Measurements from ENCODE around the gene CNKSR1.

Gene CNKSR1

GRCh38 chr1:26234644-26235370 is 57.5 kb downstream of the CNKSR1 start:
- peak; percentile 19 for DNase-seq

DNA sequence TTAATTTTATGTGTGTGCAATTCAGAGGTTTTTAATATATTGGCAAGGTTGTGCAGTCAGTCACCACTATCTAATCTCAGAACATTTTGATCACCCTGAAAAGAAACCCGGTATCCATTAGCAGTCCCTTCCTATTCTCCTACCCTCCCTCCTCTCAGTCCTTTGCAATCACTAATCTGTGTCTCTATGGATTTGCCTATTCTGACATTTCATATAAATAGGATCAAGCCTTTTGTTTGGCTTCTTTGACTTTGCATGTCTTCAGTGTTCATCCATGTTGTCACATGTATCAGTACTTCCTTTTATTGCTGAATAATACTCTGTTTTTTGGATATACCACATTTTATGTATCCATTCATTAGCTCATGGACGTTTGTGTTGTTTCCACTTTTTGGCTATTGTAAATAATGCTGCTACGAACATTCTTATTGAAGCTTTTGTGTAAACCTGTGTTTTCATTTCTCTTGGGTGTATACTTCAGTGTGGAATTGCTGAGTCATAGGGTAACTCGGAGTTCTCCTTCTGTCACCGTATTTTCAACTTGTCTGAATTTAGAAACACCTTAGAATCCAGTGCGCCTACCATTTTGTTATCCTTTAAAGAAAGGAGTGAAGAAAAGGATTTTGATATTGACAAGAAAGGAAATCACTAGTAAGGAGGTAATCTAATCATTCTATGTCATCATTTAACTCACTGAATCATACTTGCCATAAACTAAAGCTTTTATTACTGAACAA is 60.1 kb downstream of the CNKSR1 start:
- no peak for DNase-seq

Measured in stimulated activated CD4-positive, alpha-beta T cell treated with anti-CD3 and anti-CD28 coated beads, Interleukin-15, amount 100 ng/mL, for 24 hours (primary cell).